T47D (cell line): ENCODE results near the gene RGS6.

ENCODE experiments used
- DNase-seq, 2 experiments: peaks; one replicate each; pipeline versions ENCODE4 v3.0.0 to v3.0.0-alpha.2; 2011 to 2012; ENCODE audit warnings: low read depth in 1 of 2, low spot score in 1 of 2
- JUND ChIP-seq: IDR thresholded peaks from 2 replicates; pipeline ENCODE4 v1.6.1; 2012; ENCODE audit warnings: low read depth
- in situ Hi-C: cut with HindIII; loops from 2 replicates; pipeline ENCODE4 v1.10.0; 2016; ENCODE audit warnings: low sequenced_read_pairs, low pct_unique_long_range_greater_than_20kb

RGS6 gene

DNA sequence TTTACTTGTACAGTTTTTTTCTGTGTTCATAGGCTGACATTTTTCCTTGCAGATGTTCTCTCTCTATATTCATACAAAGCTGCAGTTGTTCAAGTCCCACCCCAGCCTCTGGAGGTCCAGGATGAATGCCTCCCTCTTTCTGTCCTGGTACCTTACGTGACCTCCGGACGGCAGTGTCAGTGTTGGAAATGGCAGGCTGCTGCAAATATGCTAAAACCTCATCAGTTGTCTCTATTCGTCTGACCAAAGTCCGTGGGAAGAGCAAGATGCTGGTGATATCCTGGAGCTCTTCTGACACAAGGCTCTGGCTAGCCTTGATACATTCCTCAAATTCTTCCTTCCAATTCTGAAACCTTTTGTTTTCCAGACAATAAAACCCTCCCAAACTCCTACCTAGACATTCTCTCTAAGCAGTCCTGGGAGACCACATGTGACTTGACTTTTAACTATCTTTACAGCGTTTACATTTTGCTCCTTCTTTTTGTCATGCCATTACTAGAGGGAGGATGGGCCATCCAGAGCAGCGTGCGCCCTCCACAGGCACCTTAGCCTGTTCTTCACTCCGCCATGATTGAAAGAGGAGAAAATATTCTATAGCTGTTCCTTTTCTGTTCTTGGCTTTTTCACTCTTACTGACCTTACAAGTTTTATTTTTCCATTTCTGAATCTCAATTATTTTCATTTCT is 143.6 kb downstream of the RGS6 start:
- no peak for DNase-seq
- TF ChIP-seq JUND: no peak
- in situ Hi-C loops: no loop called here

DNA sequence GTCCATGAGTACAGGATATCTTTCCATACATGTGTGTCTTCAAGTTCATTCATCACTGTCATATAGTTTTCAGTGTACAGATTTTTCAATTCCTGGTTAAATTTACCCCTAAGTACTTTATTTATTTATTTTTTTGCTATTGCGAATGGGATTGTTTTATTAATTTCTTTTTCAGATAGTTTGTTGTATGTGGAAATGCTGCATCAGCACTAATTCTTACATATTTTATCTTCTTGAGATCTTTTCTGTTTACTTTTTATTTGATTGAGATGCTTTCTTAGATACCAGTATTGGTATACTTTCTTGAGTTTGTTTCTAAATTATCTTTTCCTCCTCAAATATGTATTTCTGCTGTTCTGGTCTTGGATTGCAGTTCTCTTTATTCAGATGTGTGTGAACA is 148.9 kb downstream of the RGS6 start:
- no peak for TF ChIP-seq JUND
- DNase-seq: no peak
- in situ Hi-C loops: no loop called here

DNA sequence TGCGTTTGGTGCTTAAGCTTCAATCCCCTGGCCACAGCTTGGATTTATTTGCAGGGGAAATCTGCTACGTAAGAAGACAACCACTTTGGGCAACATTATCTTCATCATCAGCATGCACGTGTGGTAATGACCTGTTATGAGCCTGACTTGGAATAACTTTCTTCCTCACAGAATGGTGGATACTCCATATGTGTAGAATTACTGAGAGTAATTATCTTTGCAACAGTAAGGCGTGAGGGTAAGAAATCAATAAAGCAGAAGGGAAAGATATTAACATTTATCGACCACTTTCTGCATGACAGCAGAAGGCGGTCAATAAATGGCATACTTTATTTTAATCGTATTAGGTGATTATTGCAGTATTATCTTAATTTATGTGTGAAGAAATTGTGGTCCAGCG is 152.7 kb downstream of the RGS6 start:
- in situ Hi-C loops: no loop called here
- no peak for DNase-seq
- no peak for TF ChIP-seq JUND

DNA sequence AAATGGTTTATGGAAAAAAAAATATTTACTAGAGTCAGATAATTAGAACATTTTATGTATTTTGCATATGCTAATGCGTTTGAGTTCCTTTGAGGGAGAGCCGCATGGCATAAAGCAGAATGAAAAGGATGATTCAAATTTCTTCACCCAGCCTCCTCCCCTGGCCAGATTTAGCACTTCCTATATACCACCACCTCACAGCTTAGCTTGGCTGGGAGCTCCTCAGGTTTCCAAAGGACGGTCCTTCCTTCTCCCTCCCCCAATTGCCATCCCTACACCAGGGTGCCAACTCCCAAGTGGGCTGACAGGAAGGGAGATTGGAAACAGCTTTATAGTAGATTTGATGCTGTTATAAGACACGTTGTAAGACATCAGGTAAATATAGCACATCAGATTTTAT is 157.4 kb downstream of the RGS6 start:
- DNase-seq: no peak
- no peak for TF ChIP-seq JUND
- in situ Hi-C loops: no loop called here

DNA sequence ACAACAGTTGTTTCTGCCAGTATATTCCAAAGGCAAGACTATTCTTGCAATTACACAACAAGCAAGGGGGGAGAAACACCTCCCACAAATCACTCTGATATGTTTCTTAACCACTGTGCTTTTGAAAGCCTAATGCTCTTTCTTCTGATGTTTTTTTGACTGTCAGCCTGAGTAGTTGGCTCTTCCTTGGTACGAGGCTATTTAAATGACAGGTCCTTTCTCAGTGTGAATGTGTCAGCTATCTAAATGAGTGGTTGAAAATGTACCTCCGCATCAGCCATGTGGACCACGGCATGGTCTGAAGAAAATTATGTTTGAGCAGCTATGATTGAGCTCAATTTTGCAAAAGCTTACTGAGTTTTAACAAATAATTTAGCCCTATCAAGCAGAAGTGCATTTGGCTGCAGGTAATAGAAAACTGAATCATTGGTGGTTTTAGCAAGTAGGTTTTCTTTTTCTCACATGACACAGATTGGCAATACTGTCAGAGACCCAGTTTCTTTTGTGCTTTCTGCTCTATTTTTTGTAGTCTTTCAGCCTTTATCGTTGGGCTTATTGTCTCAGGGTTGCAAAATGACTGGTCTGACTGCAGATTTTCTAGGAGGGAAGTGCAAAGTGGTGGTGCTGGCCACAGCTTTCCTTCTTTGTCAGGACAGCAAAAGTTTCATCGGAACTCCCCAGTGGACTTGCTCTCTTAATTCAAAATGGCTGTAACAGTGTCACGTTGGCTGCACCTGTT is 162.8 kb downstream of the RGS6 start:
- TF ChIP-seq JUND: no peak
- no peak for DNase-seq
- in situ Hi-C loops: no loop called here

DNA sequence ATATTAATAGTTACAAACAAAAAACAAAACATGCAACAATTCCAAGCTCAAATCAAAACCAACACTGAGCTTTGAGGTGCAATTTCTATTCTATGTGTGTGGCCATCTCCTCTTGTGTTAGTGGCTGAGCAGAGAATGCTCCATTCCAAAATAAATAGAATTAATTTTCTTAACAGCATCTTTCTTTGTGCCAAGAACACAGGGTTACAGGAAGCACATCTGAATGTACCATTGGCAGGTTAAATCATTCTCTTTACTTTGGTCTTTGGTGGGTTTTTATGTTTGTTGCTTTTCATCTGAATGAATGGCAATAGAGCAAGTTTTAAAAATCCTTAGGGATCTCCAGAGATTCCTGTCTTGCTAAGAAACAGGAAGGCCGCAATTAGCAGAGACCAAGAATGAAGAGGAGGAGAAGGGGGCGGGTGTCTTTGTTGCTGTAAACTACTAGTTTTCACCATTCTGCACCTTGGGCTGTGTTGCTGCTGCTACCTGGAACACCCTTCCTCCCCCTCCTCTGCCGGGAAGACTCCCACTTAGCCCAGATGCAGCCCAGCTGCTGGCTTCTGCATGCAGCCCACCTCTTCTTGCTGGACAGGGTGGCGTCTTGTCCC is 165.0 kb downstream of the RGS6 start:
- TF ChIP-seq JUND: no peak
- in situ Hi-C loops: no loop called here
- DNase-seq: no peak

DNA sequence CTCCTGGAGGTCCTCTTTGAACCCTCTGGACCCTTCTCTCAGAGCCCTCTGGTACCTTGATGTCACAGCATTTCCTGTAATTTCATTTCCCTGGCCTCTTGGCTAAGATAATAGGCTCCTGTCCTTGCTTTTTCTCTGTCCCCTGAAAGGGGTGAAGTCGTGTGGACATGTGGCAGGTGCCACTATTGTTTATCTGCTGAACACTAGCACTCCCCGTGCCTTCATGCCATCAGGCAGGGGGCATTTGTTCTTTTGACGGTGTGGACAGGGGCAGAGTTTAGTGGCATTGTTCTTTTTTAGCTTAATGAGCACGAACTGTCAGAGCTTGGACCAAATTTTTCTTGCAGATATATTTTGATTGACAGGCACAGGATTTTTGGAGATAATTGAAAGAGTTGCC is 166.0 kb downstream of the RGS6 start:
- in situ Hi-C loops: no loop called here
- no peak for TF ChIP-seq JUND
- no peak for DNase-seq

DNA sequence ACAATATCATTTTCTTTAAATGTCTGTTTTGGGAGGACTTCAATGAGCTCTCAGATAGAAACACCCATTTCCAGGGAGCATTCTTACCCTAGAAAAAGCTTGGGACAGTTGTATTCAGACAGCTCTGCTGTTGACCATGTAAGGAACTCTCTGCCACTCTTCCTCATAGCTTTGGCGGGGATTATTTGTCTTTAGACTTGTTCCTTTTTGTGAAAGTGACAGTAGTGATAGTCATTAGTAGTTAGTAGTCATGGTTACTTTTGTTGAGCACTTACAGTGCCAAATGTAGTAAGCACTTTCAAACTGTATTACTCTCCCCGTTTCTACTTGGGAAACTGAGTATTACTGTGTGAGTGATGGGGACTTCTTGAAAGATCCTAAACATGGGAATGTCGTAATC is 167.3 kb downstream of the RGS6 start:
- TF ChIP-seq JUND: no peak
- DNase-seq: no peak
- in situ Hi-C loops: no loop called here

DNA sequence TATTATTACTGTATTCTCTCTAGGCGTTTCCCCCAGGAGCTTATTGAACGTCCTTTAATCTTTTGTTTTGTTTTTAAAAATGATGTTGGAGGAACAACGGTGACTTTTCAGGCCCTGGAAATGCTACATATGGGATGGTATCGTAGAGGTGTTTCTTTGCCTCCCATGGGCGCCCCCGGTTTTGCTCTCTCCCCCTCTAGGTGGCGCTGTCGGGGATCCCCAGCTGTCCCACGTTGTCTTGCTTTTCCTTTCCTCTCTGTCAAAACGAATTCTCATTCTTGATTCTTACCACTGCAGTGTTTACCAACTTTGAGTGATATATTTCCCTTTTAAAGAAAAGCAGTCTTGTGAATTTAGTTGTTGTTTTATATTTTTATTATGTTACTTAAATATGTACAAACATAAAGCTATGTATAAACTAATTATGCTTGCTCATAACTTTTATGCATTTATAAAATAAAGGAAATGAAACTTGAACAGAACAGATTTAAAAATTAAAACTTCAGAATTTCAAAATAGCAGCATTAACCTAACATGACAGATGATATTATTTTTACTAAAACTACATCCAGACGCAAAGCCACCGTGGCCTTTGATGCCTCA is 171.9 kb downstream of the RGS6 start:
- no peak for TF ChIP-seq JUND
- DNase-seq: peak; percentile 14 to 54
- in situ Hi-C loops: no loop called here

DNA sequence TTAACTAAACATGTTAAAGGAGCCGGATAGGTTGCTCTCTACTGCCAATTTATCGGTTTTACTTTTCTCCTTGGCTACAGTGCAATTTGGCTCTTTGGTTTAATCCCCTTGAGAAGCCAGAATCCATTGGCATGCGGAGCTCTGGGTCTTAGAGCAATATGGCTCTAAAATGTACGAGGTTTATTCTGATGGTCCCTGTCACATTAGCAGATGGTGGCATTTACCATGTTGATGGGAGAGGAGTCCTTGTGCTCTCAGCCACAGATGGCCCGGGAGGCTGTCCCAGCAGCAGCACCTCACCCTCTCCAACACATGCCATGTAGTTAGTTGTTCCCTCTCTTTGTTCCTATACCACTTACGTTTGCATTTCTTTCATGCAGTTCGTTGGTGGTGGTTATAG is 179.7 kb downstream of the RGS6 start:
- TF ChIP-seq JUND: no peak
- DNase-seq: no peak
- in situ Hi-C loops: no loop called here

DNA sequence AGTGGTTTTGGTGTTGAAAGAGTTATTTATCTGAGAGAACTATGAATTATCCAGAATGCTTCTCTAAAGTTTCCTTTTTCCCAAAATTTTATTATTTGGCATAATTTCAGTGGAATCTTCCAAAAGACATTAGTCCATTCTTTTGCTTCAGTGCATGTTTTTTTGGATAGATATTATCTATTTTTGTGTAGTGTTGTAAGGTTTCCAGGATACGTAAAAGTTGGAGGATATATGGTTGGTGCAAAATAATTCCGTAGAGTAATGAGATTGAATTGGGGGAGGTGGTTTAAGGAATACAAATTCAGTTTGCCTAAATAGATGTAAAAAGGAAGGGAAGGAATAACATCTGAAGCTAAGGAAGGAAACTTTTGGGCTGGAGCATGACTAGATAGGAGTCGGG is 186.6 kb downstream of the RGS6 start:
- DNase-seq: no peak
- in situ Hi-C loops: no loop called here
- no peak for TF ChIP-seq JUND

DNA sequence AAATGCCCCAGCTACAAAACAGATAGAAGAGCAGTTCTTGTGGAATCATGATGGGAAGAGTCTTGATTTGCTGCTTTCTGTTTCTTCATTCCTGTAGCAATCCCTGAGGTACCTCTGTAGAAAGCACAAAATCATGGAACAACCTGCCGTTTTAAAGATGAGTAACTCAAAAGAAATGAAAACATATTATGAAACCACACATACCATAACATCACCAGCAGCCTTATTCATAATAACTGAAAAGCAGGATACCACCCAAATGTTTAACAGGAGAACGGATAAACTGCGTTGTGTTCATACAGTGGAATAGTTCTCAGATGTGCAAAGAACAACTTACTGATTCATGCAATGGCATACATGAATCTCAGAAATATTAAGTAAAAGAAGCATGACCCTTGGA is 188.1 kb downstream of the RGS6 start:
- in situ Hi-C loops: no loop called here
- TF ChIP-seq JUND: no peak
- no peak for DNase-seq

DNA sequence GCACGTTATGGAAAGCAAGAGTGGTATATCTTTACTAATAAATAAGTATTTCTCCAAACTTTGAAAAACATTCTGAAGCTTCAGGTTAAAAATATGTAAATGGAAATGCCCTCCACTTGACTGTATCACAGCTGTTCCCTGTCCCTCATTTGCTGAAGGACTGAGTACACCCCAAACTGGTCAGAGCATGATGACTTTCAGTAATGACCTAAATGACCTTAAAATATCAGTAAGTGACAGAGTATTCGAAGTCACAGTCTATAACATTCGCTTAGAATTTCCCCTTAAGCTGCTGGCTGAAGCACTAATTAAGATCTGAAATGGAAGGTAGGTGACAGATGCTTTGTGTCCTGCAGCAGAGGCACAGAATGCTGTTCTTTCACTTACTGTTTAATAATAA is 191.5 kb downstream of the RGS6 start:
- in situ Hi-C loops: no loop called here

More for the DNA sequence above, 191.5 kb downstream of the RGS6 start:
- DNase-seq: no peak
- TF ChIP-seq JUND: no peak
